ENCODE results near the gene ATAD3C.
"Not testable (repeated sequence)": the region's sequence is repeated elsewhere in the genome, so short reads cannot be mapped to it uniquely, and the experiment has no call there.

Gene ATAD3C

GRCh38 chr1:1403653-1404052 is 45.8 kb upstream of the ATAD3C start:
- DNase-seq (ENCODE audit: low read depth): no peak
- TF ChIP-seq CTCF (IDR thresholded peaks at IDR 0.05; ENCODE audit: low read depth, low read length, missing control alignments): no peak

GRCh38 chr1:1406101-1406820 is 43.2 kb upstream of the ATAD3C start:
- H3K4me3 ChIP-seq (ENCODE audit: low read depth, low read length): peak overlapping the region; percentile 88
- no peak for TF ChIP-seq CTCF (IDR thresholded peaks at IDR 0.05; ENCODE audit: low read depth, low read length, missing control alignments)
- no peak for DNase-seq (ENCODE audit: low read depth)

More at GRCh38 chr1:1403653-1404052, 45.8 kb upstream of the ATAD3C start:
- no peak overlapping the region for H3K4me3 ChIP-seq (ENCODE audit: low read depth, low read length)

- peak; percentile 79 for DNase-seq (ENCODE audit: low read depth)
- no peak for TF ChIP-seq CTCF (IDR thresholded peaks at IDR 0.05; ENCODE audit: low read depth, low read length, missing control alignments)
- peak within 1 kb of the TSS; percentile 88 for H3K4me3 ChIP-seq (ENCODE audit: low read depth, low read length)
Measured at GRCh38 chr1:1406821-1407635, 42.5 kb upstream of the ATAD3C start, which contains the start of gene MRPL20. Gene MRPL20, minus strand, starts transcription at chr1:1407293. Its CDS starts 76 bp downstream, at chr1:1407217.

- peak; percentile 14 for TF ChIP-seq CTCF (IDR thresholded peaks at IDR 0.05; ENCODE audit: low read depth, low read length, missing control alignments)
- peak overlapping the region; percentile 88 for H3K4me3 ChIP-seq (ENCODE audit: low read depth, low read length)
- DNase-seq (ENCODE audit: low read depth): no peak
Measured at GRCh38 chr1:1407636-1408318, 41.7 kb upstream of the ATAD3C start.

- not testable (repeated sequence) for DNase-seq (ENCODE audit: low read depth); H3K4me3 ChIP-seq (ENCODE audit: low read depth, low read length)
Measured at GRCh38 chr1:1410238-1410637, 39.3 kb upstream of the ATAD3C start.

GRCh38 chr1:1411626-1412025 is 37.9 kb upstream of the ATAD3C start:
- no peak for DNase-seq (ENCODE audit: low read depth)
- no peak for TF ChIP-seq CTCF (IDR thresholded peaks at IDR 0.05; ENCODE audit: low read depth, low read length, missing control alignments)
- no peak overlapping the region for H3K4me3 ChIP-seq (ENCODE audit: low read depth, low read length)

GRCh38 chr1:1412311-1412902 is 37.1 kb upstream of the ATAD3C start:
- not testable (repeated sequence) for DNase-seq (ENCODE audit: low read depth); H3K4me3 ChIP-seq (ENCODE audit: low read depth, low read length)
